HG02610 (cell line): ENCODE results near the gene FCGR1A.
"Not testable (repeated sequence)": the region's sequence is repeated elsewhere in the genome, so short reads cannot be mapped to it uniquely, and the experiment has no call there.

Experiments used
- ATAC-seq: cut with Tn5 transposase; IDR thresholded peaks from one replicate; pipeline ENCODE4 v1.9.1; 2021; ENCODE audit warnings: mild to moderate bottlenecking, moderate library complexity; ENCODE audit not compliant: unreplicated experiment

Gene FCGR1A

GRCh38 chr1:149775510-149776147 lies 6.9 kb upstream of the FCGR1A start:
- not testable (repeated sequence) for ATAC-seq

- ATAC-seq = not testable (repeated sequence)
Observed at GRCh38 chr1:149777084-149777483, 5.4 kb upstream of the FCGR1A start.

- not testable (repeated sequence) for ATAC-seq
Observed at GRCh38 chr1:149778313-149778712, 4.2 kb upstream of the FCGR1A start.

GRCh38 chr1:149781413-149781984 lies 995 bp upstream of the FCGR1A start:
- not testable (repeated sequence) for ATAC-seq

- not testable (repeated sequence) for ATAC-seq
Observed at GRCh38 chr1:149783289-149783688, 795 bp downstream of the FCGR1A start.

GRCh38 chr1:149783868-149784267 lies 1.4 kb downstream of the FCGR1A start:
- ATAC-seq = not testable (repeated sequence)

GRCh38 chr1:149787688-149788451 lies 5.4 kb downstream of the FCGR1A start:
- not testable (repeated sequence) for ATAC-seq

- peak; percentile 55 for ATAC-seq
Observed at GRCh38 chr1:149792502-149792901, 10.0 kb downstream of the FCGR1A start.

- peak; percentile 79 for ATAC-seq
Observed at GRCh38 chr1:149792912-149793515, 10.5 kb downstream of the FCGR1A start.

- ATAC-seq = not testable (repeated sequence)
Observed at GRCh38 chr1:149793885-149794284, 11.4 kb downstream of the FCGR1A start.

- ATAC-seq = not testable (repeated sequence)
Observed at GRCh38 chr1:149801628-149802027, 19.1 kb downstream of the FCGR1A start.

- not testable (repeated sequence) for ATAC-seq
Observed at GRCh38 chr1:149804417-149805080, 22.1 kb downstream of the FCGR1A start.

GRCh38 chr1:149810697-149811405 lies 28.4 kb downstream of the FCGR1A start:
- ATAC-seq = not testable (repeated sequence)

- peak; percentile 26 for ATAC-seq
Observed at GRCh38 chr1:149811514-149811889, 29.0 kb downstream of the FCGR1A start.

GRCh38 chr1:149811890-149812829 lies 29.7 kb downstream of the FCGR1A start:
- peak; percentile 84 for ATAC-seq

- peak; percentile 28 for ATAC-seq
Observed at GRCh38 chr1:149812893-149813801, 30.7 kb downstream of the FCGR1A start.

GRCh38 chr1:149820387-149820786 lies 37.9 kb downstream of the FCGR1A start:
- not testable (repeated sequence) for ATAC-seq

- not testable (repeated sequence) for ATAC-seq
Observed at GRCh38 chr1:149826555-149826954, 44.1 kb downstream of the FCGR1A start.
